Psoas muscle (tissue), 8 donors: ENCODE measurements around the gene MTCH1. TPM values are rescaled to one million over a fixed set of nuclear protein-coding genes. Genes with fewer than 3 reads are reported as not detected.
"Not testable (repeated sequence)": the region's sequence is repeated elsewhere in the genome, so short reads cannot be mapped to it uniquely, and the experiment has no call there.

Experiments
- ATAC-seq, 4 donors: fragments of 200-7000 bp; cut with Tn5 transposase; one replicate each; pipeline ENCODE4 v1.9.1; 2020; ENCODE audit warnings: moderate library complexity in 3 of 4, mild to moderate bottlenecking in 2 of 4
- DNase-seq, 2 donors: peaks; one replicate each; pipeline ENCODE4 v3.0.0-alpha.2; 2020
- H3K27ac ChIP-seq: fragments of 200-600 bp; one replicate; pipeline ENCODE4 v1.8.0; 2022
- H3K27me3 ChIP-seq, 3 donors: fragments of 200-600 bp in 1 of 3; one replicate each; pipeline versions ENCODE4 v1.6.1 to v1.8.0; 2013 to 2022; ENCODE audit warnings: low read length in 2 of 3, mild to moderate bottlenecking in 2 of 3, moderate library complexity in 1 of 3; ENCODE audit not compliant: insufficient read depth in 3 of 3
- H3K36me3 ChIP-seq, 2 donors: fragments of 200-600 bp in 1 of 2; one replicate each; pipeline versions ENCODE4 v1.6.1 to v1.8.0; 2013 to 2022; ENCODE audit warnings: low read depth in 1 of 2, mild to moderate bottlenecking in 1 of 2, moderate library complexity in 1 of 2; ENCODE audit not compliant: insufficient read depth in 1 of 2
- H3K4me1 ChIP-seq: fragments of 200-600 bp; one replicate; pipeline ENCODE4 v1.8.0; 2022
- H3K4me3 ChIP-seq: fragments of 200-600 bp; one replicate; pipeline ENCODE4 v1.8.0; 2022; ENCODE audit warnings: mild to moderate bottlenecking
- H3K9me3 ChIP-seq: fragments of 200-600 bp; one replicate; pipeline ENCODE4 v1.8.0; 2022
- WGBS, 3 donors: extraction: QIAGEN DNeasy Blood & Tissue Kit; methylation state at CpG; one replicate each; pipeline versions ENCODE4 v1.1.6 to v1.1.7; 2013; 5-methylcytosine and 5-hydroxymethylcytosine counted together
- intact Hi-C, 2 donors: fragments of 100-400 bp; cut with DNase I; formaldehyde crosslinking; loops; one replicate each; pipeline versions ENCODE4 v1.11.0 to v1.14.2; 2022
- polyA plus RNA-seq, 3 donors: library from polyadenylated mRNA; stranded (reverse); fragments of 200-250 nt; gene quantifications; one replicate each; pipeline ENCODE4 v1.2.3, GENCODE V29; 2013
- total RNA-seq, 4 donors: library from RNA; stranded (reverse); fragmentation: NEBNext Ultra II Directional in 2 of 4; extraction: Animal tissue kit (Norgen Biotek cat#: 25700) in 2 of 4; gene quantifications; one replicate each; pipeline versions ENCODE4 v1.2.1 to v1.2.4, GENCODE V29; 2021 to 2023
- TF ChIP-seq, protein P1 (sequence below): fragments of 200-600 bp; IDR thresholded peaks from one replicate; pipeline ENCODE4 v1.8.0; 2022; ENCODE audit warnings: antibody characterized with exemption
- donor health status: healthy with polysubstance abuse.
- donor health status: DM: no; HTN: no; CAD: no; lungs with moderate emphysema.
- donor health status: Bipolar disorder and iron deficiency.
- donor health status: healthy.
- donor health status: DM: yes; HTN: yes; CAD: no.
- donor health status: DM: no; HTN: no; CAD: no.
- donor health status: DM: no; HTN: no; CAD: no.
- donor health status: DM: yes; HTN: yes; CAD: no.

Gene MTCH1
- total and polyA plus RNA-seq, 7 donors, result 74.6 to 230 (median 89.2) TPM

DNA sequence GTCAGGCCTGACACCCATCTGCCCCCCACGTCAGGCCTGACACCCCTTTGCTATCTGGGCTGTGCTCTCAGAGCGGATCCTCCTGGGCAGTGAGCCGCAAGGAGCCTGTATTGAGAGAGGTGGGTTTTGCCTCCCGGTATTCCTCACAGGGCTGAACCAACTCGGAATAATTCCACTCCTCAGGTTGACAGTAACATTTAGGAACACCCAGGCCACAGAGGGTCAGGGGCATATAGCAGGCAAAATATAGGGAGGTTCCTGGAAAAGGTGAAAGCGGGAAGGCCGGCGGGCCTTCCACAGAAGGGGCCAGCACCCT is 12.7 kb upstream of the MTCH1 start:
- 26 to 36% (median 33%) methylated on average over 8 of the region's 8 CpGs for WGBS, 3 donors
- H3K27me3 ChIP-seq, result no peaks in the 10 kb centered on the region
- H3K9me3 ChIP-seq, result no peaks in the 10 kb centered on the region
- no peak for DNase-seq
- H3K4me1 ChIP-seq, result peaks cover 20% of the 10 kb centered on the region
- H3K27ac ChIP-seq, result peak overlapping the region; percentile 94
- no peaks in the 10 kb centered on the region for H3K36me3 ChIP-seq
- TF ChIP-seq, protein P1, sequence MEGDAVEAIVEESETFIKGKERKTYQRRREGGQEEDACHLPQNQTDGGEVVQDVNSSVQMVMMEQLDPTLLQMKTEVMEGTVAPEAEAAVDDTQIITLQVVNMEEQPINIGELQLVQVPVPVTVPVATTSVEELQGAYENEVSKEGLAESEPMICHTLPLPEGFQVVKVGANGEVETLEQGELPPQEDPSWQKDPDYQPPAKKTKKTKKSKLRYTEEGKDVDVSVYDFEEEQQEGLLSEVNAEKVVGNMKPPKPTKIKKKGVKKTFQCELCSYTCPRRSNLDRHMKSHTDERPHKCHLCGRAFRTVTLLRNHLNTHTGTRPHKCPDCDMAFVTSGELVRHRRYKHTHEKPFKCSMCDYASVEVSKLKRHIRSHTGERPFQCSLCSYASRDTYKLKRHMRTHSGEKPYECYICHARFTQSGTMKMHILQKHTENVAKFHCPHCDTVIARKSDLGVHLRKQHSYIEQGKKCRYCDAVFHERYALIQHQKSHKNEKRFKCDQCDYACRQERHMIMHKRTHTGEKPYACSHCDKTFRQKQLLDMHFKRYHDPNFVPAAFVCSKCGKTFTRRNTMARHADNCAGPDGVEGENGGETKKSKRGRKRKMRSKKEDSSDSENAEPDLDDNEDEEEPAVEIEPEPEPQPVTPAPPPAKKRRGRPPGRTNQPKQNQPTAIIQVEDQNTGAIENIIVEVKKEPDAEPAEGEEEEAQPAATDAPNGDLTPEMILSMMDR, result no peak
- H3K4me3 ChIP-seq, result peak overlapping the region; percentile 46
- ATAC-seq, result no peak
- intact Hi-C loops, result no loop called here

DNA sequence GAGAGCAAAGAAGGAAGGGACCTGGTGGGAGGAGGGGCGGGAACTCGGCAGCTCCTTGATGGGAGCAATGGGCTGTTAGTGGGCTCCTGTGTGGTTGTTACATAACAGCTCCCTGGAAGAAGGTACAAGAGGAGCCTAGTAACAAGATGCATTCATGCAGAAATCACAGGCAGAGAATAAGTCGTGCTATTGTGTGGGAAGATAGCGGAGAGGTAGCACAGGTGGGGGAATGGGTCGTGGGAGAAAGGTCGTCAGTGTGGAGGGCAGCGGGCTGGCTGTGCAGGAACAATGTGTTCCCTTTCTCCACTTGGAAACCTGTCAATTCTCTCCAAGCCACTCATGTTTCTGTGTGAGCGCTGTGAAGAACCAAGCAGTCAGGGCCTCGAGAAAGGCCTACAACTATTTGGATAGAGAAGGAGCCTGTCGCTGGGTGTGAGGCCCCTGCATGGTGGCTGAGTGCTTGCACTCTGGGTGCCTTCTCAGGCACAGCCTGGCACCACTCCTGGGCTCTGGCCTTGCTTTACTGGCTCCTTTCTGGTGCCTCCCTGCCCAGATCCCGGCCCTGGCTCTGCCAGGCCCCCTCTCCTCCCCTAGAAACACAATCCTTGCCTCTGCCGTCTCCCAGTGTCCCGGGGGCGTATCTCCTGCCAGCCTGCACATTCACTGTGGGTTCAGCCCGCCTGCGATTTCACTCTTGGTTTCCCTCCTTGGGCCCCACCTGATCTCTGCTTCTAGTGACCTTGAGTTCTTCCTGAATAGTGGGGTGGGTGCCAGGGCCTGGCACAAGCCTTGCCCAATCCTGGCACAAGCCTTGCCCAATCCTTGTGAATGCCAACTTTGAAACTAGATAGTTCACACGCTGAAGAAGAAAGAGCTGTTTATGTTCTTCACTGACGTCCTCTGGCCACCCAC is 12.1 kb upstream of the MTCH1 start:
- no peaks in the 10 kb centered on the region for H3K27me3 ChIP-seq
- intact Hi-C loops, result no loop called here
- peak overlapping the region; percentile 46 for H3K4me3 ChIP-seq
- H3K27ac ChIP-seq, result peak overlapping the region; percentile 94
- ATAC-seq, result peak; percentile 88 to 89 (median 89)
- DNase-seq, result peak; percentile 69 to 85
- WGBS, 3 donors, result 32 to 39% (median 33%) methylated on average over 18 of the region's 18 CpGs
- H3K36me3 ChIP-seq, result no peaks in the 10 kb centered on the region
- H3K9me3 ChIP-seq, result no peaks in the 10 kb centered on the region
- TF ChIP-seq, protein P1, result no peak
- peaks cover 20% of the 10 kb centered on the region for H3K4me1 ChIP-seq

DNA sequence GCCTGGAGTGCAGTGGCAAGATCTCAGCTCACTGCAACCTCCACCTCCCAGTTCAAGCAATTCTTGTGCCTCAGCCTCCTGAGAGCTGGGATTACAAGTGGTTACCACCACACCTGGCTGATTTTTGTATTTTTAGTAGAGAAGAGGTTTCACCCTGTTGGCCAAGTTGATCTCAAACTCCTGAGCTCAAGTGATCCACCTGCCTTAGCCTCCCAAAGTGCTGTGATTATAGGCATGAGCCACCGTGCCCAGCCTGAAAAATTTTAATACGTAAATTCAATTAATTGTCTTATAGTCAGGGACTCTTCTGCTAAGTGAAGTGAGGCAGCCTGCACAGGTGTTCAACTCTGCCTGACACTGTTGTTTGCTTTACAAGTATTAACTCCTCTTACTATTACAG is 4.4 kb upstream of the MTCH1 start:
- intact Hi-C loops, H3K4me3 ChIP-seq, H3K4me1 ChIP-seq, ATAC-seq, H3K27me3 ChIP-seq, H3K36me3 ChIP-seq, DNase-seq, H3K9me3 ChIP-seq, H3K27ac ChIP-seq: not testable (repeated sequence)
- WGBS, 3 donors, result 82 to 93% (median 84%) methylated on average over 2 of the region's 2 CpGs

DNA sequence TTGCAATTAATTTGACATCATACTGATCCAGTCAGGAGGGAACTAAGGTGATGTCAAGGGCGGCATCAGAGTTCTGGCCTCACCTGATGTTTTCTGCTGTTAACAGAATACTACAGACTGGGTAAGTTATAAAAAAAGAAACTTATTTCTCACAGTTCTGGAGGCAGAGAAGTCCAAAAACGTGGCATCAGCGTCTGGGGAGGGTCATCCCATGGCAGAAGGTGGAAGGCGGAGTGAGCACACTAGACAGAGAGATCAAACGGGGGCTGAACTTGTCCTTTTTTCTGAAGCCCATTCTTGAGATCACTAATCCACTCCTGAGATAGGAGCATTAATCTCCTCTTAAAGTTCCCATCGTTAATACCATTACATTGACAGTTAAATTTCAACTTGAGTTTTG is 3.3 kb upstream of the MTCH1 start:
- 82 to 87% (median 86%) methylated on average over 6 of the region's 6 CpGs for whole genome bisulfite sequencing, 3 donors
- TF ChIP-seq, protein P1, result no peak
- no peak overlapping the region for H3K4me3 ChIP-seq
- no peak for ATAC-seq
- intact Hi-C loops, result loop anchor here in 1 of 2 donors (10.0 kb wide), 1 partner anchor 224 kb away; no protein-coding TSS in a partner anchor
- DNase-seq, result no peak
- no peak overlapping the region for H3K27ac ChIP-seq
- no peaks in the 10 kb centered on the region for H3K9me3 ChIP-seq
- H3K36me3 ChIP-seq, result no peaks in the 10 kb centered on the region
- H3K27me3 ChIP-seq, result no peaks in the 10 kb centered on the region
- H3K4me1 ChIP-seq, result peaks cover 15% of the 10 kb centered on the region

DNA sequence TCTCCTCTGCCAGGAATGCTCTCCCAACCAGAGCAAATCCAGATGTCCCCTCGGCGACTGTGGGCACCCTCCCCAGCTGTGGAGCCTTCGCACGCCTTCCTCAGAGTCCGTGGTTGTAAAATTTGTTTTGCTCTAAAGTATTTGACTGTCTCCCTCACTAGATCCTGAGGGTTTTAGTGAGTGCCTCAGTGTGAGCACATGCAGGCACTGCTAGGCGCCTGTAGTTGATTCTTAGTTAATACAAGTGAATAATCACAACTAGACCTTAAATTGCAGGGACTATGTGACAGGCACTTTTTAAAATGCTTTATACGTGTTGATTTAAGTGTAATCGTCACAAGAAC is 680 bp upstream of the MTCH1 start:
- Histone ChIP-seq H3K4me1 (peaks cover 29% of the 10 kb centered on the region), H3K4me3 (peak overlapping the region; percentile 98), H3K9me3 (no peaks in the 10 kb centered on the region), H3K27me3 (no peaks in the 10 kb centered on the region), H3K27ac (peak overlapping the region; percentile 94), H3K36me3 (no peaks in the 10 kb centered on the region)
- 1 to 3% (median 1%) methylated on average over 8 of the region's 8 CpGs for WGBS, 3 donors
- intact Hi-C loops, result loop anchor here in 1 of 2 donors (10.0 kb wide), 1 partner anchor 222 kb away; no protein-coding TSS in a partner anchor
- peak in 1 of 4 donors; percentile 44 for ATAC-seq
- TF ChIP-seq, protein P1, result no peak
- DNase-seq, result no peak
